GM18873 (cell line): ENCODE data around the gene ARHGDIB.

Source experiments
- ATAC-seq: cut with Tn5 transposase; IDR thresholded peaks from one replicate; pipeline ENCODE4 v1.9.1; 2021; ENCODE audit warnings: mild to moderate bottlenecking, moderate library complexity, moderate number of reproducible peaks; ENCODE audit not compliant: unreplicated experiment, low FRiP score

The ARHGDIB gene

DNA sequence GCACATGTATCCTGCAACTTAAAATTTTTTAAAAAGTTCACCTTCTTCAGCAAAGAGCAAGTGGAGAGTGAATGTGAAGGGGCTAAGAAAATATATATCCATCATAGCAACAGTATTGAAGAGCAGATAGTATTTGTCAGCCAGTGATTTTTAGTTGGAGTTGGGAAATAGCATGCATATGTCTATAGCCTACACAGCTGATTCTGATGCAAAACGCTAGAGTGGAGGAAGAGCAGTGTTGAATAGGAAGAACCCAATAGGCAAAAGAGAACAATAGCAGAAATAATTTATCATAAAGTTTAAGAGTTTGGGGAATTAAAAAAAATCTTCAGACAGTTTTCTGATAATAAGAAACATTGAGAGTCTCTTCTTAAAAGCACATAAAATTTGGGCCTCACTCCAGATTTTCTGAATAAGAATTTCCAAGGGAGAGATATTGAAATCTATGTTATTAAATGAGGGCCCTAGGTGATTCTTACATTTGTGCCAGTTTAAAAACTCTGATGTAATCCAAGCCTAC is 23.4 kb upstream of the ARHGDIB start:
- ATAC-seq: no peak

DNA sequence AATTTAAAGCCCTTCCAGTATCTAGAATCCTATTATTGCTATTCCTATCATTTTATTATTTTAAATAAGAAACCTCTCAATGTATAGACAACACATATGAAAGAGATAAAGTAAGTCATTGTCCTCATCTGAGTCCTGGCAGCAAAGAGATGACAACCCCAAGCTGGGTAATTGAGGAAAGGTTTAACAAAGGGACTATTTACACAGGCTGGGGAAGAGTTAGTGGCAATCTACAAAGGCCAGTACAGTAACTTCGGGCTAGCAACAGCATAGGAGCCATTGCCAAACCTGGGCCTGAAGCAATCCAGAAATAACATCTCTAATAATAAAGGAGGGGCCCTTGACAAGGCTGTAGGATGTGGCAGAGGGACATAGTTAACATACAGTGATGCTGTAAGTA is 22.6 kb upstream of the ARHGDIB start:
- no peak for ATAC-seq

DNA sequence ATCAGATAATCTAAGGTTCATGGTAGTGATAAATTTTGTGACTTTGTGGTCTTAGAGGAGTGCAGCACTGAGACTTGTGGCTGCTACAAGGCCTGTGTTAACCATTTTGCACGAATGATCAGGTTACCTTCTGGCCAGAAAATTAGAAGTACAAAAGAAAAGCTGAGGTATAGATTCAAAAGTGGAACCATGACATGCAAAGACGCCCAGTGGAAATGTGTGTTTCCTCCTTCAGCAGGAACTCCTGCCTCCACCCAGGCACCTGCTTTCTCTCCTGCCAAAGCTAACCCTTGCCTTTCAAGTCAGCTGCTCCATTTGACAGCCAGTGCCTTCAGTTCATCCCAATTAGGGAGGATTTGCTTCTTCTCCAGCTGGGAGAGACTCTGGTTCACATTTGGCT is 21.6 kb upstream of the ARHGDIB start:
- ATAC-seq: no peak

DNA sequence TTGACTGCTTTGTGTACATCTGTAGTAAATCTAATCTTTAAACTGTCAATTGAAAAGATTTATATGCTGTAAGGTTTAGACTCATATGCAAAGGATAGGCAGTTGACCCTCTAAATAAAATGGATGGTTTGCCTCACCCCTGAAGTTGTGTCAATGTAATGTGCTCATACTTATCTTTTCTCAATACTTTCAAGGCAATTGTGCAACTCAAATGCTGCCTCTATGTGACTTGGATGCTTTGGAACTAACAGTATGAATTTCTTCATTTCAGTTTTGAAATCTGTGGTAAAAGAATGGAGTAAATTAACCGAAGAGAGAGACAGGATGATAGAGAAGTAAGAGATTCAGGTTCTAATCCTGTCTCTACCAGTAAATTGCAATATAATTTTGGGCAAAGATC is 21.2 kb upstream of the ARHGDIB start:
- ATAC-seq: no peak

DNA sequence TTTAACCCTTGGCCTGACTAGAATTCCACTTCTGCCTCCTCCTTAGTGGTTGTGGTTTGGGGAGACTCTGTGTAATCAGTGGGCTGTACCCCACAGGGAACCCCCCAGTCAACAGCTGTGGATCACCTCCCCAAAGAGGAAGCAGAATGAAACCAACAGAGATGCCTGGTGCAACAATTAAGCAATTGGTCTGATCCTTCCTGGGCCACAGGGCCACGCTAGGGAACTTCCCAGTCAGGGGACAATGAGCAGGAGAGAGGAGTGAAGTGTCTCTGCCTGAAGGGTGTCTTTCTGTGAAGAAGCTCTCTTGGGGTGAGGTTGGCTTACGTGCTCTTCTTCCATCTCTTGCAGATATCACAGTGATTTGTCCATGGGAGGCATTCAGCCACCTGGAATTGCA is 19.6 kb upstream of the ARHGDIB start:
- ATAC-seq: no peak

DNA sequence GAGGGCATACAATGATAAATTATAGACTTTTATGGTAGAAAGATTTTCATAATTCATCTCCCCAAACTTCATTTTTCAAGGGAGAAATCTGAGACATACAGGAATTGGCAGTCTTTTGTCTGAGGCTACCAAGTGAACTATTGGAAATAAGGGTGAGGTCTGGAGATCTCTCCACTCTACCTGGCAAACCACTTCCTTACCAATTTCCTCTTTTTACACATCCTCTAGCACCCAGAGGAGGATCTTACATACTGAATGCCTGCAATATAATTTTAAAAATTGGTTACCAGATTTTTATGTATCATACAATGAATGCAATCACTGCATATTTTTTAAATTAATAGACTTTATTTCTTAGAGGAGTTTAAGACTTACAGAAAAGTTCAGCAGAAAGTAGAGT is 18.1 kb upstream of the ARHGDIB start:
- no peak for ATAC-seq

DNA sequence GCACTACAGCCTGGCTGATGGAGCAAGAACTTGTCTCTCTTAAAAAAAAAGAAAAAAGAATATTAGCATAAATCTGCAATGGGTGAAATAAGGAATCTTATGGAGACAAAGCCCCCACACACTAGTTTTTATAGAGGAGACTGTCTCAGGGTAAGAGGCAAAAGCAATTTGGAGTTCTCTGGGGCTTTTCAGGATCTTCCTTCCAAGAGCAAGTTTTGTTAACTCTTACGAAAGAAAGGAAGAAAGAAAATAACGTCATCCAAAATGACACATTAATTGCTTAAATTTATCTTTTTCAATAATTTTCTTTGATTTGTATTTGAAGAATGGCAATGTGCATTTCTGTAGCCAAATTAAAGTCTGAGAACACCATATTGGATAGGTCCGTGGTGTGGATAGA is 15.3 kb upstream of the ARHGDIB start:
- ATAC-seq: no peak

DNA sequence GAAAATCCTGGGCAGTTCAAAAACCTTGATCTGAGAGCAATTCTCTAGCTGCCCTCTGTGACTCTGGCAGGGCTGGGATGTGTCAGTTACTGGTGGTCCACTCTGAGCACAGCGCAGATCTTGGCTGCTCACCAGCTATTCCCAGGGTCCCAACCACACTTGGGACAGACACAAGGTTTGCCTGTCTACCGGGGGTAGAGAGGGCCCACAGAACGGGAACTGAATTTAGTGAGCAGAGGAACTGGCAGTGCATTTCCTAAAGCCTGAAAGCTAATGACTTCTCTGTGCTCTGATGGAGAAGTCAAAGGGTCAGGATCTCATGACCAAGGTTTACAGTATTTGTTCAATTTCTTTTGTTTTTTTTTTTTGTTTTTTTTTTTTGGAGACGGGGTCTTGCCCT is 14.1 kb upstream of the ARHGDIB start:
- no peak for ATAC-seq

DNA sequence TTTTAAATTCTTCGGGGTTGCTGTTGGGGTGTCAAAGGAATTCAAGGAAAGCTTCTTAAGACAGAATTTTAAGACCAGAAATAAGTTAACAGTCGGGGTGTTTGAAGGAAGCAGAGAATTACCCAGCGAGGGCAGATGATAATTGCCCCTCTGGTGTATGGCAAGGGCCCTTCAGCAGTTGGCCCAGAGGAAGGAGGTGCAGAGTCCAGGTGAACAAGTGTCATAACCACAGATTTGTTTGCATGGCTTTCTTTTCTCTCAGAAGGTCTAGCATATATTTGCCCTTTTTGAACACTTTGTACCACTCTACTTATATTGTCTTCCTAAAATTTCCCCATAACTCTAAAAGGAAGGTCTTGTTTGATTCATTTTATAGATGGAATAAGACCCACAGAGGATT is 13.2 kb upstream of the ARHGDIB start:
- ATAC-seq: no peak

DNA sequence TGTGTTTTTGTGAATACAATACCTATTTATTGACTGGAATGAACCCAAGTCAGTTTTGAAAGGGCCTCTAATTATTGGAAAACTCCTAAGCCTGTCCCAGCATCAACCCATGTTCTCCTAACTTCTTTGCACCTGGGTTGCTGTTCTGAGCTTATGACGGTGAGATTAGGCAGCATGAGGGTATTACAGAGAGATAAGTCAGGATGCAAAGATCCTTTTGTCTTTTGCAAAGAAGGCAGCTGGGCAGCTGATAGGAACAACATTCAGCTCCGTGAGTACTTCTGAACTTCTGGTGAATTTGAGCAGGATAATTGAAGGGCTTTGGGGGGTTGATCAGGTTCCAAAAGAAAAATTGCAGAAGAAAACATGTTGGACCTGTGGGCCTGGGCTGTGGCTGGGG is 11.4 kb upstream of the ARHGDIB start, which contains the start of gene PDE6H:
Gene PDE6H (plus strand): TSS at position 227 of the 400 bp plus-strand sequence. CDS start 4,971 bp downstream, outside the sequence.
- ATAC-seq: no peak

DNA sequence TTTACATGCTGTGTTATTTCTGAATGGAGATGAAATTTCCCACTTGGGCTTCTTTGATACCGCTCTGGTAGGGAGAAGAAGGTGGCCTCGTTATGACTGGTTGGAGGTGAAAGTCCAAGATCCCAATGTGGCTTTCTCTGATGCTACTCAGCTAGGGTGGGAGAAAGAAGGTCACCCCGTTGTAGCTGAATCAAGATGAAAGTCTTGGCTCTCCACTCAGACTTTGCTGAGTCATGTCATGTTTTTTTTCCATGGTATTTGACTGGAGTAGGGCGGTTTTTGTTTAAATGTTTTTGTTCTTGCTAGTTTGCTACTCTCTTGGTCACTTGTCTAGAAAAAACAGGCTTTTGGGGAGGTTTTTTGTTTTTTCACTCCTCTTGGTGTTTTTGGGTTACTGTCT is 9.1 kb upstream of the ARHGDIB start:
- ATAC-seq: no peak

DNA sequence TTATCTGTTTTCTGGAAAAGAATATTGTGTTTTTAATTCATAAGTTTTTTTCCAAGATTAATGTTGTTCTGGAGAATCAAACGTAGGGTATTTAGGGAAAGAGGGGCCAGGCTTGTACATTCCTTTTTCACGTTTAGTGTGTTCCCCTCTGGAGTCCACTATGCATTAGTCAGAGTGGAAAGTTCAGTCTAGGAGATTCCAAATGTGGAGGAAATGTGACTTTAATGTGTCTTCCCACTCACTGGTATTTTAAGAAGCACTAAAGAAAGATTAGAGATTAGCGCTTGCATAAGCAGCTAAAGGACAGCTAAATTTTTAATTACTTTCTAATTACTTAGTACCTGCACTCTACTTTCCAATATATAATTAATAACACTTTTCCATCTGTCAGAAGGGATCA is 7.1 kb upstream of the ARHGDIB start:
- no peak for ATAC-seq

DNA sequence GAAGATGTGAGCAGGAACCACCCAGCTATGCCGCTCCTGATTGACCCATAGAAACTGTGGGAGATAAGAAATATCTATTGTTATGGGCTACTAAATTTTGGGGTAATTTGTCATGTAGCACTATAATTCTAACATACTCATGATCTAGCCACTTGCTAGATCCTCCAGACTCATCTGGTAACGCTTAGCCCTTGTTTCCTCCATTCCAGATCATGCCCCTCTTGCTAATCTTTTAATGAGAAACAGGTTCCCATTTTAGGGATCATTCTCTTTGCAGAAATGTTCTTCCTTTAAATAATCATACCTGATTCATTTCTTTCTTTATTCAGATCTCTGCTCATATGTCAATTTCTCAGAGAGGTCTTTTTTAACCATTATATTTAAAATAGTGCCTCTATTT is 3.8 kb upstream of the ARHGDIB start:
- no peak for ATAC-seq

DNA sequence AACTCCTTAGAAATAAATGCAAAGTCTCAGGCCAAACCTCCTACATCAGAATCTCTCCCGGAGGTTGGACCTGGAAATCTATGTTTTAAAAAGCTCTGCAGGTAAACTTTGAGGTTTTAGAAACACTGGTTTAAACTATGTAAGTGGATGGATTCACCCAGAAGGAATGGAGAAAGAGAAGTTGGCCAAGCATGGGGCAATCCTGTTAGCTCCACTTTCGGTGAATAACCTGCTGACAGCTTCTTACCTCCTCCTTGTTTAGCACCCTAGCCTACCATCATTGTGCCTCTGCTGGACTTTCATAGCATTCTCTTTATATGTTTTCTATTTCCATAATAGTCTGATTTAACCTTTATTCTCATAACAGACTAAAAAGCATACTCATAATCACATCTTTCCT is 3.0 kb upstream of the ARHGDIB start:
- ATAC-seq: no peak

DNA sequence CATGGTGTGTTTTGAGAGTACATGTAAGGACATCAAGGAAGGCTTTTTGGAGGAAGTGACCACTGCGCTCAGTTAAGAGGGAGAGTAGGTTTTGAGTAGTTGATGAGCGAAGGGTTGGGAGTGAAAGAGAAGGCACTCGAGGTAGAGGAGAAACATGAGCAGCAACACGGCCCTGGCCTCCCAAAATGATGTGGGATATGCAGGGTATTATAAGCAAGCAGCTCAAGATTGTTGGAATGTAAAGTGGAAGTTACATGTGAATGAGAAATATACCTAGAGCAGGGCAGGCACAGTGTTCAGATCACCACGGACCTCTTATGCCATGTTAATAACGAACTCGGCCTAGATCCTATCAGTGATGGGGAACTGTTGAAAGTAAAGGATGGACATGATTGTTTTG is 2.1 kb upstream of the ARHGDIB start:
- no peak for ATAC-seq

DNA sequence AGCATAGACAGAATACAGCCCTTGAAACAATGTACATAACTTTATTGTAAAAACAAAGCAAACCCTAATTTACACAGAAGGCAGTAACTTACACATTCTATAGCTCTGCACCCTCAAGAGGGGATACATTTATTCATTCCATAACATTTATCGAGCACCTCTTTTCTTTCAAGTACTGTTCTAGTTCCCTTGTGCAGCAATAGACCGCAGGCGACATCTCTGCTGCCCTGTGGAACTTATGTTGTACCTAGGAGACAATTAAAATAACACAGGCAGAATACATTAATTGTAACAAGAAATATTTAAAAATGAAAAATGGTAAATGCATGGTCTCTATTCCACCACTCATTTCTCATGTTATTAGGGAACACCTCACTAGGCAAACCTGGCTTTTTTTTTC is 1.4 kb upstream of the ARHGDIB start:
- no peak for ATAC-seq

DNA sequence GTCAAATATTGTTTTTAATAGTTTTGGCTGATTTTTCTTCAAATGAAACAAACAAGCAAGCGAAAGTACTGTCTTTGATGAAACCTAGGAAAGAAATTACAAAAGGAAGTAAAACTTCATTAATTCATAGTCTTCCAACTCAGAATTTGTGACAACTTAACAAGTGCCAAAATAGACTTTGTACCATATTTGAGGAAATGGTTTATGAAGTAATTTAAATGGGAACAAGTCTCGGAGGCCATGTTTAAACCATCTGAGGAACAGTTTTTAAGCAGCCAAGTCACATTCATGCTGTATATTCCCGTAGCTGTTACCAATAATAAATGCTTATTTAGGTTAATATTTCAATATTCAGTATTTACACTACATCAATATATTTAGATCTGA is 745 bp upstream of the ARHGDIB start:
- no peak for ATAC-seq

DNA sequence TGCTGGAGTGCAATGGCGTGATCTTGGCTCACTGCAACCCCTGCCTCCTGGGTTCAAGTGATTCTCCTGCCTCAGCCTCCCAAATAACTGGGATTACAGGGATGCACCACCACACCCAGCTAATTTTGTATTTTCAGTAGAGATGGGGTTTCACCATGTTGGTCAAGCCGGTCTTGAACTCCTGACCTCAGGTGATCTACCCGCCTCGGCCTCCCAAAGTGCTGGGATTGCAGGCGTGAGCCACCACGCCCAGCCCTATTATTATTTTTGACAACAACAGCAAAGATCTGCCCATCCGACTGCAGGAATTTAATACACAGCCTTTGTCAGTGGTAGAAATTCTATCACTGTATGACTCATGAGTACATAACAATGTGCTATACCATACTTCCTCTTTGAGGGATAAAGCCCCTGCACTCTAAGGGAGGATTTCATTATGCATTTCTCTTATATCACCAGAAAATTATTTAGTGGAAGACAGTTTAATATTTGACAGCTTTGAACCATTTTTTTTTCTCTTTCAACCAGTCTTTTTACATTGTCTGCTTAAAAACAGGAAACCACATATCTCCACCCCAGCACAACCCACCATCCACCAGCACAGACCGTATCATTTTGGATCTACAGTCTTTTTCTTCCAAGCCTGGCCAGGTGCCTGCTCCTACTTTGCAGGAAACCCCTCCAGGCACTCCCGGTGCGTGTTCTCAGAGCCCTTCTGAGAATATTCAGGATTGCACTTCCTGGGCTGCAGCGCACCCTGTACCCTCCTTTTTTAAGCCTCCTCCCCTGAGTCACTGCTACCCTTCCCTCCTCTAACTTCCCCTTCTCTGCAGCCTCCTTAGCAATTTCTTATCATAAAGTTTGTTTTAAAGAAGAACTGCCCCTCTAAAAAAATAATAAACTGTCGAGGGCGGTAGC is 594 bp downstream of the ARHGDIB start:
- peak; percentile 30 for ATAC-seq

DNA sequence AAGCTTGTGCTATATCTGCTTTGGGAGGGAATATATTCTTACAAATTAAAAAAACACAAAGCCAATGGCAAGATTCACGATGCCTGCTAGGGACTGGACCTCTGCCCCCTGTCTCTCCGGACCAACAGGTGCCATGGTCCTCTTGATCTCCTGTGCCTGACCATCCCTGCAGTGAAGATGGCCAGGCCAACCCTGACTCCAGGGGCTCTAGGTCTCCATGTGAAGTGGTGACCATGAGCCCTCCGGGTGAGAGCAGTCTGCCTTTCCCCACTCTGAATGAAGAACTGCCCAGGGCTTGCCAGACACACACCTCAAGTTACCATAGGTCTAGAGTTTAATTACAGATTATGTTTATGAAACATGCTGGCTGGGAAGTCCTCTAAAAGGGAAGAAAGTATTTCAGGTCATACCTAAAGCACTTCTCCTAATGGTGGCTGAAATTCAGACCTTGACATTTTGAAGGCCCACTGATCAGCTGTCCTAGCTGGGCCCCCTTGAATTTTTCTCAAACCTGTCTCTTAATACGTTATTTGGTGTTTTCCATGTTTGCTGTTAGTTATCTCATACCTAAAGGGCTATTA is 1.4 kb downstream of the ARHGDIB start:
- no peak for ATAC-seq

DNA sequence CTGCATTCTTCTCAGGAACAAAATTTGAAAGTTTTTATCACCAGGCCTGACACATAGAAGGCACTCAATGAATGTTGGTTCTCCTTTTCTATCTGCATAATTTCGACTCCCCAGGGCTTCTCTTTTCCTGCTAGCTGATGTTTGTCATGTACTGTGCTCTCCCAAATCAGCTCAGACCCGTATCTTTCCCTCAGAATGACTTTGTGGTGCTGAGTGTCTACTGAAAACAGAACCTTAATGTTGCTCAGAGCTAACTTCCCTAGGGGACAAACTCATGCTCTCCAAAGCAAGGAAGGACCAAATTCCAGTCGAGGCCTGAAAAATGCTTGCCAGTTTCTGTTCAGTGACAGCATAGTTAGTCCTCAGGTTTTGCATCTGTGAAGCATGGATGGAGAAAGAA is 1.9 kb downstream of the ARHGDIB start:
- ATAC-seq: no peak

DNA sequence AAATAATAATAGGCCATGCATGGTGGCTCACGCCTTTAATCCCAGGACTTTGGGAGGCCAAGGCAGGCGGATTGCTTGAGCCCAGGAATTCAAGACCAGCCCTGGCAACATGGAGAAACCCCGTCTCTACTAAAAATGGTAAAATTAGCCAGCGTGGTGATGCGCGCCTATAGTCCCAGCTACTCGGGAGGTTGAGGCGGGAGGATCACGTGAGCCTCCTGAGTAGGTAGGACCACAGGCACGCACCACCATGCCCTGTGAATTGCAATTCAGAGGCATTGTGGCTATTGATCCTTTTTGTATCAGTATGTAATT is 2.3 kb downstream of the ARHGDIB start:
- ATAC-seq: no peak
